Heart left ventricle (tissue), 13 donors: ENCODE data around the gene GNG7.

ENCODE experiments used
- CTCF ChIP-seq, 12 donors: fragments of 200-600 bp; sonication (generic) in 4 of 12; IDR thresholded peaks; one replicate each; pipeline versions ENCODE4 v1.5.0 to v1.8.0; 2018 to 2022; ENCODE audit warnings: antibody characterized with exemption in 12 of 12, mild to moderate bottlenecking in 5 of 12
- POLR2A ChIP-seq, 2 donors: fragments of 450-650 bp; IDR thresholded peaks; one replicate each; pipeline ENCODE4 v1.6.1; 2017; ENCODE audit warnings: antibody characterized with exemption in 2 of 2, mild to moderate bottlenecking in 2 of 2, moderate library complexity in 2 of 2
- donor health status: ischemic (EF 13 %, LVEDD 7.1; RV severe dilation, severe dysfunction).
- donor health status: DM: no; HTN: yes; CAD: no.
- donor health status: DM: no; HTN: no; CAD: no.
- donor health status: ischemic (EF 25% LVEDD 6.9; RV normal size, moderate dysfunction).
- donor health status: ischemic (EF 25% LVEDD 5.7; RV mildly dilated, moderate dysfunction).
- donor health status: ischemic (EF 35%, LVEDD 5.7; RV mildly dilated, moderate dysfunction).
- donor health status: nonischemic (EF 11% LVEDD 7.7; RV severe dilation, severe dysfunction).
- donor health status: DM: yes; HTN: yes; CAD: no.
- donor health status: PGD.
- donor health status: ischemic (EF 29% LVEDD 5.4; RV normal size, mild dysfunction).
- donor health status: nonischemic (EF 23%, LVEDD 6.1; RV moderate dilation, normal function).

- TF ChIP-seq POLR2A (IDR thresholded peaks at IDR 0.05) (no peak), CTCF (IDR thresholded peaks at IDR 0.05) (no peak)
Measured at GRCh38 chr19:2485428-2485827, 217.1 kb downstream of the GNG7 start.
